ENCODE data around the gene MIB1. TPM values are rescaled to one million over a fixed set of nuclear protein-coding genes. Genes with fewer than 3 reads are reported as not detected.

The MIB1 gene
- 56.1 TPM for total RNA-seq (2021; ENCODE audit: unreplicated experiment)
- polyA plus RNA-seq (2012): 21.8 and 22.8 TPM in 2 replicates
- Bru-seq, nascent RNA: percentile 81 among the genes with signal in this experiment
- percentile 91 among the genes with signal in this experiment for BruChase-seq, experiment 1, labeled RNA remaining after a 6-hour chase
- BruChase-seq, experiment 2, labeled RNA remaining after a 2-hour chase: percentile 82 among the genes with signal in this experiment
- long read RNA-seq, full-length matches to known transcripts: 53 of 81 reads
- long read RNA-seq, partial matches to known transcripts: 10 of 81 reads
- long read RNA-seq, other reads (novel, unspliced or antisense): 18 of 81 reads

GRCh38 chr18:21740538-21741311 lies at the start of gene MIB1:
TSS of gene MIB1 (plus strand) at chr18:21740792. CDS start at chr18:21741584, 792 bp downstream.
- H2AFZ ChIP-seq (ENCODE audit: low read depth, low read length, poor library complexity, severe bottlenecking): peak within 1 kb of the TSS; percentile 79
- peaks cover 44% of the 10 kb centered on the region for H3K79me2 ChIP-seq (ENCODE audit: insufficient read depth, low read length)
- POLR2A ChIA-PET: interaction anchor here (0.6 to 1.4 kb wide), 11 partner anchors 8 to 206 kb away, joined by 3 to 9 read pairs (median 3); partner anchors contain the start of genes ABHD3 and ESCO1
- H3K27ac ChIP-seq (ENCODE audit: low read depth, low read length): peak within 1 kb of the TSS; percentile 92
- peak within 1 kb of the TSS; percentile 90 for H3K4me2 ChIP-seq (ENCODE audit: low read length)
- intact Hi-C loops (cut with micrococcal nuclease): loop anchor here (5.0 kb wide), 2 partner anchors 38 to 128 kb away; partner anchors contain the start of genes ABHD3 and SNRPD1
- no TSS peak for BruUV-seq (replicated peaks)
- H3K9ac ChIP-seq (ENCODE audit: low read length): peak within 1 kb of the TSS; percentile 90
- H3K27me3 ChIP-seq (ENCODE audit: insufficient read depth, low read length): no peaks in the 10 kb centered on the region
- H3K9me2 ChIP-seq (ENCODE audit: insufficient read depth): no peaks in the 10 kb centered on the region
- ATAC-seq (peak; percentile 95), DNase-seq (ENCODE audit: low read depth, low spot score) (peak; percentile 89)
- H4K20me1 ChIP-seq (ENCODE audit: insufficient read depth): no peaks in the 10 kb centered on the region
- H3K36me3 ChIP-seq (ENCODE audit: control insufficient read depth in 1 of 2, insufficient read depth in 2 of 2, low read length in 2 of 2): no peaks in the 10 kb centered on the region
- H3K9me3 ChIP-seq (ENCODE audit: control insufficient read depth in 1 of 2, insufficient read depth in 1 of 2, low read depth in 1 of 2, low read length in 2 of 2): no peaks in the 10 kb centered on the region
- RAD21 ChIA-PET (ENCODE audit: low non-redundant PET in 1 of 2, low total read pairs in 2 of 2, uncharacterized antibody in 2 of 2, unreplicated experiment in 2 of 2): no interaction called here
- H3K4me1 ChIP-seq (ENCODE audit: control insufficient read depth in 1 of 2, insufficient read depth in 2 of 2, low read length in 2 of 2): peaks cover 11 to 21% of the 10 kb centered on the region in 2 experiments
- H3K4me3 ChIP-seq (replicated peaks in 1 of 2; ENCODE audit: low read depth in 1 of 2, low read length in 2 of 2): peak within 1 kb of the TSS; percentile 77 to 80
- CTCF ChIA-PET: interaction anchor here (0.9 to 1.5 kb wide), 2 partner anchors 9 to 140 kb away, joined by 3 to 5 read pairs; partner anchors contain the start of gene ESCO1
- TF ChIP-seq CEBPB (IDR thresholded peaks at IDR 0.05; ENCODE audit: low read depth) (peak; percentile 87), SRF (IDR thresholded peaks at IDR 0.05; ENCODE audit: low read depth) (no peak), CTCF (IDR thresholded peaks at IDR 0.05 in 2 of 3, conservative IDR thresholded peaks at IDR 0.05 in 1 of 3; ENCODE audit: borderline replicate concordance in 1 of 3, insufficient read depth in 1 of 3, low read depth in 2 of 3, low read length in 2 of 3) (no peak), JUND (IDR thresholded peaks at IDR 0.05) (no peak), EGR1 (IDR thresholded peaks at IDR 0.05; ENCODE audit: low read depth) (peak; percentile 78), ELF1 (IDR thresholded peaks at IDR 0.05; ENCODE audit: borderline replicate concordance, low read depth) (no peak), POLR2A (IDR thresholded peaks at IDR 0.05; ENCODE audit: borderline replicate concordance, extremely low read depth, insufficient read depth, insufficient read length) (peak; percentile 67), EZH2phosphoT487 (IDR thresholded peaks at IDR 0.05; ENCODE audit: borderline replicate concordance) (no peak), ZNF274 (IDR thresholded peaks at IDR 0.05; ENCODE audit: low read depth, low read length) (no peak), FOSL1 (IDR thresholded peaks at IDR 0.05; ENCODE audit: low read depth) (no peak), YY1 (IDR thresholded peaks at IDR 0.05; ENCODE audit: extremely low read depth, insufficient replicate concordance, low read depth, low read length) (no peak), ATF3 (IDR thresholded peaks at IDR 0.05) (no peak), REST (IDR thresholded peaks at IDR 0.05; ENCODE audit: low read depth) (no peak), ZFX (IDR thresholded peaks at IDR 0.05) (no peak; the same call in 1 of the 2 replicates), MAX (IDR thresholded peaks at IDR 0.05) (no peak; the same call in 1 of the 2 replicates), SIN3A (IDR thresholded peaks at IDR 0.05; ENCODE audit: low read depth) (peak; percentile 34; the same call in 1 of the 2 replicates), EZH2 (IDR thresholded peaks at IDR 0.05) (no peak), POLR2AphosphoS5 (IDR thresholded peaks at IDR 0.05; ENCODE audit: low read depth, low read length) (peak; percentile 78), TCF7L2 (IDR thresholded peaks at IDR 0.05; ENCODE audit: borderline replicate concordance, extremely low read depth, insufficient read depth, insufficient read length) (peak; percentile 42), SP1 (IDR thresholded peaks at IDR 0.05; ENCODE audit: low read depth) (peak; percentile 48)

Measured in HCT116 (cell line).